Keratinocyte (primary cell): ENCODE measurements around the gene ATP1A2. TPM values are rescaled to one million over a fixed set of nuclear protein-coding genes. Genes with fewer than 3 reads are reported as not detected.

Experiments
- DNase-seq: peaks from one replicate; pipeline ENCODE4 v3.0.0-alpha.2; 2011; ENCODE audit warnings: low read depth, missing footprints, low spot score
- FAIRE-seq: peaks from 2 replicates; lab custom pipeline; 2011; peaks lifted over from hg19 to GRCh38; lab: Jason Lieb, UNC
- H2AFZ ChIP-seq: 2 replicates; pipeline ENCODE4 v1.6.0; 2012; ENCODE audit warnings: low read length, control low read depth, inconsistent platforms; ENCODE audit not compliant: control insufficient read depth
- H3K27ac ChIP-seq: 2 replicates; pipeline ENCODE4 v1.5.1; 2011; ENCODE audit warnings: low read length; ENCODE audit not compliant: control insufficient read depth, insufficient read depth
- H3K27me3 ChIP-seq: 3 replicates; pipeline ENCODE4 v1.6.0; 2011; ENCODE audit warnings: low read length; ENCODE audit not compliant: control insufficient read depth, insufficient read depth; ENCODE audit errors: extremely low read depth
- H3K36me3 ChIP-seq, 2 experiments: 2 replicates in 1 of 2; 3 replicates in 1 of 2; pipeline ENCODE4 v1.5.1; 2011; ENCODE audit warnings: low read length in 2 of 2, mild to moderate bottlenecking in 1 of 2; ENCODE audit not compliant: control insufficient read depth in 2 of 2, insufficient read depth in 2 of 2; ENCODE audit errors: extremely low read depth in 1 of 2
- H3K4me1 ChIP-seq: 3 replicates; pipeline ENCODE4 v1.5.1; 2011; ENCODE audit warnings: low read length; ENCODE audit not compliant: control insufficient read depth, insufficient read depth; ENCODE audit errors: extremely low read depth
- H3K4me2 ChIP-seq: 3 replicates; pipeline ENCODE4 v1.6.0; 2011; ENCODE audit warnings: low read depth, low read length; ENCODE audit not compliant: control insufficient read depth, insufficient read depth; ENCODE audit errors: extremely low read depth
- H3K4me3 ChIP-seq, 3 experiments: fragments of 200-600 bp in 1 of 3; sonication (generic) in 1 of 3; 2 replicates in 2 of 3; 3 replicates in 1 of 3; pipeline ENCODE4 v1.5.1; 2011 to 2016; ENCODE audit warnings: low read length in 3 of 3, mild to moderate bottlenecking in 3 of 3, control low read depth in 2 of 3, inconsistent platforms in 1 of 3, low read depth in 1 of 3, mixed read lengths in 1 of 3, mixed run types in 1 of 3, moderate library complexity in 1 of 3; ENCODE audit not compliant: control insufficient read depth in 2 of 3, insufficient read depth in 2 of 3; ENCODE audit errors: extremely low read depth in 1 of 3
- H3K79me2 ChIP-seq: 2 replicates; pipeline ENCODE4 v1.6.0; 2012; ENCODE audit warnings: low read length; ENCODE audit not compliant: control insufficient read depth, insufficient read depth
- H3K9ac ChIP-seq: 3 replicates; pipeline ENCODE4 v1.6.0; 2011; ENCODE audit warnings: low read length; ENCODE audit not compliant: control insufficient read depth, insufficient read depth; ENCODE audit errors: extremely low read depth
- H3K9me1 ChIP-seq: 3 replicates; pipeline ENCODE4 v1.6.0; 2011; ENCODE audit warnings: low read length; ENCODE audit not compliant: control insufficient read depth, insufficient read depth; ENCODE audit errors: extremely low read depth
- H3K9me3 ChIP-seq: 2 replicates; pipeline ENCODE4 v1.5.1; 2012; ENCODE audit warnings: low read depth, low read length; ENCODE audit not compliant: control insufficient read depth
- H4K20me1 ChIP-seq: 3 replicates; pipeline ENCODE4 v1.6.0; 2011; ENCODE audit warnings: low read length; ENCODE audit not compliant: control insufficient read depth, insufficient read depth; ENCODE audit errors: extremely low read depth
- CTCF ChIP-seq, 3 experiments: IDR thresholded peaks in 1 of 3; conservative IDR thresholded peaks in 1 of 3; optimal IDR thresholded peaks in 1 of 3; 2 replicates in 2 of 3; 3 replicates in 1 of 3; pipeline versions ENCODE3 to v1.5.1; 2011; ENCODE audit warnings: low read length in 3 of 3, mild to moderate bottlenecking in 3 of 3, moderate library complexity in 2 of 3, control low read depth in 1 of 3, inconsistent platforms in 1 of 3; ENCODE audit not compliant: insufficient read depth in 2 of 3; ENCODE audit errors: extremely low read depth in 1 of 3
- EZH2 ChIP-seq: IDR thresholded peaks from one replicate; pipeline ENCODE4 v1.6.1; 2012; ENCODE audit warnings: inconsistent platforms, mild to moderate bottlenecking, low read length, moderate library complexity
- dilution Hi-C: fragments of 300-500 bp; cut with MboI; formaldehyde crosslinking; loops from one replicate; pipeline ENCODE4 v1.7.0; 2020; ENCODE audit warnings: low sequenced_read_pairs; ENCODE audit not compliant: extremely low pct_ligation_motif_present
- polyA plus RNA-seq, 5 experiments: library from polyadenylated mRNA; depleted of rRNA in 3 of 5; stranded (reverse) in 3 of 5; stranded (forward) in 1 of 5; unstranded in 1 of 5; fragments of >200 nt; gene quantifications; 1 replicate in 1 of 5; 2 replicates in 3 of 5; 3 replicates in 1 of 5; pipeline versions ENCODE4 v1.2.1 to v1.2.3, GENCODE V29; 2011 to 2012; ENCODE audit warnings: missing spikeins in 2 of 5, low read depth in 1 of 5, low replicate concordance in 1 of 5

ATP1A2 gene
- polyA plus RNA-seq, 1 donor (not counting 4 experiments of a cell fraction or from before 2014, with no cell fraction given): not detected

GRCh38 chr1:160113407-160113806 is 2.2 kb upstream of the ATP1A2 start:
- Histone ChIP-seq H3K9me3 (no peaks in the 10 kb centered on the region), H3K79me2 (no peaks in the 10 kb centered on the region), H3K4me3 (no peak overlapping the region), H3K4me1 (peaks cover 16% of the 10 kb centered on the region), H3K9ac (no peak overlapping the region), H3K27me3 (no peaks in the 10 kb centered on the region), H3K9me1 (no peaks in the 10 kb centered on the region), H3K27ac (no peak overlapping the region), H3K36me3 (no peaks in the 10 kb centered on the region), H4K20me1 (no peaks in the 10 kb centered on the region), H3K4me2 (no peak overlapping the region), H2AFZ (no peak overlapping the region)
- DNase-seq (no peak), FAIRE-seq (no peak)
- TF ChIP-seq CTCF (optimal IDR thresholded peaks at IDR 0.05 in 1 of 3, IDR thresholded peaks at IDR 0.05 in 1 of 3, conservative IDR thresholded peaks at IDR 0.05 in 1 of 3; ENCODE audit: extremely low read depth in 1 of 3, insufficient read depth in 2 of 3, low read length in 3 of 3) (peak in 1 of 3 experiments; percentile 13), EZH2 (no peak)
- dilution Hi-C loops: no loop called here

- Histone ChIP-seq H4K20me1 (no peaks in the 10 kb centered on the region), H2AFZ (no peak overlapping the region), H3K9me1 (no peaks in the 10 kb centered on the region), H3K27me3 (no peaks in the 10 kb centered on the region), H3K4me3 (no peak overlapping the region), H3K4me1 (peaks cover 16% of the 10 kb centered on the region), H3K9me3 (no peaks in the 10 kb centered on the region), H3K36me3 (no peaks in the 10 kb centered on the region), H3K4me2 (no peak overlapping the region), H3K27ac (no peak overlapping the region), H3K79me2 (no peaks in the 10 kb centered on the region), H3K9ac (no peak overlapping the region)
- TF ChIP-seq CTCF (optimal IDR thresholded peaks at IDR 0.05 in 1 of 3, IDR thresholded peaks at IDR 0.05 in 1 of 3, conservative IDR thresholded peaks at IDR 0.05 in 1 of 3; ENCODE audit: extremely low read depth in 1 of 3, insufficient read depth in 2 of 3, low read length in 3 of 3) (no peak), EZH2 (no peak)
- DNase-seq (no peak), FAIRE-seq (no peak)
- dilution Hi-C loops: no loop called here
These were observed 1.5 kb upstream of the ATP1A2 start for GRCh38 chr1:160114085-160114484.
